ENCODE results near the gene OPTN.

OPTN gene

DNA sequence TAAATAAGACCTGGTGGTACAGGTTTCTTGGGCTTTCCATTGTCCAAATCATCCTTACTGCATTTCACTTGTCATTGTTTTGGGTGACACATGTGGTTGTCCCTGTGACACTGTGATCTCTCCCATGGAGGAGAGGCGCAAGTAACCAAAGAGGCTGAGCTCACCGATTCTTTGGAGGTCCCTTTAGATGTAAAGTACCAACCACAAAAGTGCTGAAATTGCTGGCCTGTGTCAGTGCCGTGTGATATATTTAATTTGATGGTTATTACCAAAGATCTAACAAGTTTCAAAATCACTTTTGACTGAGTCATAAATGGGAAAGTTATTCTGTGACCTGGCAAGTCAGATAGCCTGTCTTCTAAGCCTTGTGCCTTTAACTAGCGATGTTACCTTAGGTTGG is 80.8 kb downstream of the OPTN start:
- no peak for DNase-seq (ENCODE audit: low read depth in 1 of 2, low spot score in 1 of 2)

DNA sequence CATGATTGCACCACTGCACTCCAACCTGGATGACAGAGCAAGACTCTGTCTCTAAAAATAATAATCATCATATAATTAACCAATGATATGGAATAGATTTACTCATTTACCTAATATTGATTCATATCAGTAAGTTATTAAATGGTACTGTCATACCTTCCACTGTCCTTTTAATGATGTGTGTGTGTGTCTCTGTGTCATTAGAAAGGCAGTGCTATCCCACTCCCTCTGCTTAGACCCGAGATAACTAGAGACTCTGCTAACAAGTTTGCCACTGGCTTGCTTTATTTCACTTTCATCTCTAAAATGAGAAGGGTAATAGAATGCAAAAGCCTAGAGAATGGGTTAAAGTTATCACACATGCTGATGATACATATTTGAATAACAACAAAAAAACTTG is 82.5 kb downstream of the OPTN start:
- DNase-seq (ENCODE audit: low read depth in 1 of 2, low spot score in 1 of 2): no peak

- DNase-seq (ENCODE audit: low read depth in 1 of 2, low spot score in 1 of 2): no peak
Measured at GRCh38 chr10:13183625-13184024, 83.7 kb downstream of the OPTN start.

DNA sequence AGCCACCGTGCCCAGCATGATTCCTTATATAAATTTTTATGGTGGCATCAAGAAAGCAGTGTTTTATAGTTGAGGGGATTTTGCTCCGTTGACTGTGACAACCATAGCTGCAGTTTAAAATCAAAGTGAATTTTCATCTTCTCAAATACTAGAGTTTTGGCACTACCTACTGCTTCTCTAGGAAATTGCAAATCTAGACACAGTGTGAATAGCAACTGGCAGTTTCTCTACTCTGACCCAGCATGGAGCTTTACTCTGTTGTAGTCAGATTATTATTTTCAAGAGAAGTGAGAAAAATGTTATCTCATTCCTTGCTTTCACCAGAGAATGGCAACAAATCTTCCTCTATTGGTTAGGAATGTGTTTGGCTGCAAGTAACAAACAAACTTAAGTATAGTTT is 84.3 kb downstream of the OPTN start:
- no peak for DNase-seq (ENCODE audit: low read depth in 1 of 2, low spot score in 1 of 2)

GRCh38 chr10:13184730-13185514 is 85.0 kb downstream of the OPTN start:
- no peak for DNase-seq (ENCODE audit: low read depth in 1 of 2, low spot score in 1 of 2)

DNA sequence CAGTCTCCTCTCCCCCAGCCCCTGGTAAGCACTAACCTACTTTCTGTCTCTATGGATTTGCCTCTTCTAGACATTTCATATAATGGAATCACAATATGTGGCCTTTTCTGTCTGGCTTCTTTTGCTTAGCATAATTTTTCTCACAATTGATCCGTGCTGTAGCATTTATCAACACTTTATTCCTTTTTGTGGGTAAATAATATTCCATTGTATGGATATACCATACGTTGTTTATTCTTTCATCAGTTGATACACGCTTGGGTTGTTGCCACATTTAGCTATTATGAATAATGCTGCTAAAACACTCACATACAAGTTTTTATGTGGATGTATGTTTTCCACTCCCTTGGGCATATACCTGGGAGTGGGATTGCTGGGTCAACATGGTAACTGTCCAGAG is 87.2 kb downstream of the OPTN start:
- DNase-seq (ENCODE audit: low read depth in 1 of 2, low spot score in 1 of 2): no peak
